Upper lobe of right lung (tissue), 1 donor: ENCODE measurements around the gene MAGEF1. TPM values are rescaled to one million over a fixed set of nuclear protein-coding genes. Genes with fewer than 3 reads are reported as not detected.

Source experiments
- ATAC-seq: fragments of 200-7000 bp; cut with Tn5 transposase; one replicate; pipeline ENCODE4 v1.9.1; 2020; ENCODE audit warnings: mild to moderate bottlenecking, moderate library complexity
- DNase-seq: peaks from one replicate; pipeline ENCODE4 v3.0.0-alpha.2; 2020
- H3K27ac ChIP-seq: fragments of 200-600 bp; one replicate; pipeline ENCODE4 v1.8.0; 2022
- H3K27me3 ChIP-seq: fragments of 200-600 bp; one replicate; pipeline ENCODE4 v1.8.0; 2022; ENCODE audit warnings: mild to moderate bottlenecking
- H3K36me3 ChIP-seq: fragments of 200-600 bp; one replicate; pipeline ENCODE4 v1.8.0; 2022
- H3K4me1 ChIP-seq: fragments of 200-600 bp; one replicate; pipeline ENCODE4 v1.8.0; 2022
- H3K4me3 ChIP-seq: fragments of 200-600 bp; one replicate; pipeline ENCODE4 v1.8.0; 2022; ENCODE audit warnings: mild to moderate bottlenecking
- H3K9me3 ChIP-seq: fragments of 200-600 bp; one replicate; pipeline ENCODE4 v1.8.0; 2022
- CTCF ChIP-seq: fragments of 200-600 bp; IDR thresholded peaks from one replicate; pipeline ENCODE4 v1.8.0; 2022; ENCODE audit warnings: antibody characterized with exemption
- intact Hi-C: fragments of 100-400 bp; cut with DNase I; formaldehyde crosslinking; loops from one replicate; pipeline ENCODE4 v1.11.0; 2022
- total RNA-seq: library from RNA; stranded (reverse); fragmentation: NEBNext Ultra II Directional; extraction: Animal tissue kit (Norgen Biotek cat#: 25700); gene quantifications from one replicate; pipeline ENCODE4 v1.2.1, GENCODE V29; 2021
- donor health status: DM: no; HTN: yes; CAD: no; lungs with severe emphysema.

MAGEF1 gene
- total RNA-seq, 1 donor from 2014 or later = 30.3 TPM

DNA sequence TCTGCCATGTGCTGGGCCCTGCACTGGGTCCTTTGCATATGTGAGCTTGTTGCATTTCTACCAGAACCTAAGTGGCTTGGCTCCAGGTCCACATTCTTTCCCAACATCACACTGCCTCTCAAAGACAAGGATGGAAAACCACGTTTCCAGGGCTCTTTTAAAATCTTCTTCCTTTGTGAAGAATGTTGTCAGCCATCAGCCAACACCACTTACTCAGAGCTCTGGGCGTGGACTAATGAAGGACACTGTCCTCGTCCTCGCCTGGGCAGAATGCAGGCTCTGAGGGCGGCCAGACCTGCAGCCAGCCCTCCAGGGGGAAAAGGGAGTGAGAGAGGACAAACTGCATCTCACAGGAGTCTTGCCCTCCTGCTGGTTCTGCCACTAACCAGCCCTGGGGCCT lies 49.7 kb downstream of the MAGEF1 start:
- no peak for ATAC-seq
- Histone ChIP-seq H3K27ac (no peak overlapping the region), H3K4me3 (no peak overlapping the region), H3K36me3 (no peaks in the 10 kb centered on the region), H3K9me3 (no peaks in the 10 kb centered on the region), H3K27me3 (no peaks in the 10 kb centered on the region), H3K4me1 (no peaks in the 10 kb centered on the region)
- TF ChIP-seq CTCF = no peak
- intact Hi-C loops = no loop called here
- DNase-seq = no peak

DNA sequence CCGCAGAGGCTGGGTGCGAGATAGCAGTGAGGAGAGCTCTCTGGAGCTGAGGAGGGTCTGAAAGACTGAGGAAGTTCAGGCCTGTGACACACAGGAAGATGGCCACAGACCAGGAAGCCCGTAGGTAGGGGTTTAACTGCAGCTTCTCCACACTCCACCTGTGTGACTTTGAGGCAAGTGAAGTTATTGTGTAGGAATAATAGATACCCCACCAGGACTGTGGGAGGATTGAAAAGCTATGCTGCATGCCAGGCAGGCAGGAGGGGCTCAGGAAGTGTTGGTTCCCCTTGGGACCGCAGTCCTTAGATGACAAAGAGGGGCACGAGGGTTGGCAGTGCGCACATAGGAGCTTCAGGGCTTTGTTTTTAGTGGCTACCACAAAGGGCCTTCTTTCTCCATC lies 50.9 kb downstream of the MAGEF1 start:
- TF ChIP-seq CTCF = no peak
- no peak overlapping the region for H3K4me3 ChIP-seq
- ATAC-seq = no peak
- no peak for DNase-seq
- no peaks in the 10 kb centered on the region for H3K36me3 ChIP-seq
- intact Hi-C loops = no loop called here
- H3K27ac ChIP-seq = no peak overlapping the region
- H3K27me3 ChIP-seq = no peaks in the 10 kb centered on the region
- H3K4me1 ChIP-seq = no peaks in the 10 kb centered on the region
- no peaks in the 10 kb centered on the region for H3K9me3 ChIP-seq

Other genes starting within 250 kb of the MAGEF1 start
- 7.8 TPM for gene EPHB3, start 150.3 kb downstream of the MAGEF1 start, total RNA-seq
- gene VPS8, start 100.1 kb upstream of the MAGEF1 start, total RNA-seq = 62.9 TPM